H54 (cell line): ENCODE results near the gene VGLL1.

Experiments used
- DNase-seq: peaks from one replicate; pipeline ENCODE4 v3.0.0; 2011; ENCODE audit warnings: low spot score, mixed read lengths; ENCODE audit not compliant: insufficient read length
- FAIRE-seq: peaks from 3 replicates; lab custom pipeline; 2011; peaks lifted over from hg19 to GRCh38; lab: Jason Lieb, UNC
- POLR2A ChIP-seq: IDR thresholded peaks from 2 replicates; pipeline ENCODE4 v1.6.1; 2011; ENCODE audit warnings: low read depth, mild to moderate bottlenecking, low read length

Gene VGLL1, protein sequence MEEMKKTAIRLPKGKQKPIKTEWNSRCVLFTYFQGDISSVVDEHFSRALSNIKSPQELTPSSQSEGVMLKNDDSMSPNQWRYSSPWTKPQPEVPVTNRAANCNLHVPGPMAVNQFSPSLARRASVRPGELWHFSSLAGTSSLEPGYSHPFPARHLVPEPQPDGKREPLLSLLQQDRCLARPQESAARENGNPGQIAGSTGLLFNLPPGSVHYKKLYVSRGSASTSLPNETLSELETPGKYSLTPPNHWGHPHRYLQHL

DNA sequence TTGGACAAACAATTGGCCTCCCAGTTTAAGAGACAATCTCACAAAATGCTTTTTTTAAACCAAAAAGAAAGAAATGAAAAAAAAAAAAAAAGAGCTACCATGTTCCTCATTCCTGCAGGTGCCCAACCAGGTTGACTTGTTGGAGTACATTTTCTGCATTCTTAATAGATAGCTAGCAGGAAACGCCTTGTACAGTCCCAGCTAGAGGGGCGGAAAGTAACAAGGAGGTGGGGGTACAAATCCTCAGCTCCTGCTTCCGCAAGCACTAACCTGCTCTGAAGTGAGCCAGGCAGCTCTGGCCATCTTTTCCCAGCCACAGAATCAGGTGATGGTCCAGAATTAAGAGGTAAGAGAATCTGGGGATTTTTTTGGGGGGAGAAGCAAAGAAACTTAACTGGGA is at the start of gene VGLL1:
VGLL1 (plus strand) TSS at position 265 of the 400 bp plus-strand sequence. CDS start 3,806 bp downstream, outside the sequence.
- no peak for TF ChIP-seq POLR2A
- DNase-seq (no peak), FAIRE-seq (no peak)

- no peak for TF ChIP-seq POLR2A
- no peak for DNase-seq
- no peak for FAIRE-seq
These were observed 44.4 kb upstream of the VGLL1 start, which contains the start of gene BRS3 for GRCh38 chrX:136487647-136488046. TSS of gene BRS3 (plus strand) at chrX:136487947. CDS start at chrX:136488115, 168 bp downstream.

DNA sequence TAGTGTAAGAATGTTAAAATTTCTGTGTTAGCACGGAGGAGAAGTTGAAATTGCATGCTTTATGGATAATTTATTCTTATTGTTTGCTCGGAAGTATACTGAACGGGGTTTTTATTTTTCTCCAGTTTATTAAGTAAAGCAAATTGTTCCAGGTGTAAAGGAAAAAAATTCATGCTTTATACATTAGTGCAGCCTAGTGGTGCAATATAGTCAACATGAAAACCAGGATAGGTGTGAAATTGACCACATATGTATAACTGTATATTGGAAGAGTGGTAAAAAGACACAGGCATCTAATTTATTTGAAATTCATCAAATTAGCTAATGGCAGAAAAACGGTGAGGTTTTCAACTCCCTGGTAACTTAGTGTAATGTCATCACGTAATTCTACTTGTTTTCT is 43.3 kb upstream of the VGLL1 start:
- no peak for FAIRE-seq
- no peak for DNase-seq
- no peak for TF ChIP-seq POLR2A

DNA sequence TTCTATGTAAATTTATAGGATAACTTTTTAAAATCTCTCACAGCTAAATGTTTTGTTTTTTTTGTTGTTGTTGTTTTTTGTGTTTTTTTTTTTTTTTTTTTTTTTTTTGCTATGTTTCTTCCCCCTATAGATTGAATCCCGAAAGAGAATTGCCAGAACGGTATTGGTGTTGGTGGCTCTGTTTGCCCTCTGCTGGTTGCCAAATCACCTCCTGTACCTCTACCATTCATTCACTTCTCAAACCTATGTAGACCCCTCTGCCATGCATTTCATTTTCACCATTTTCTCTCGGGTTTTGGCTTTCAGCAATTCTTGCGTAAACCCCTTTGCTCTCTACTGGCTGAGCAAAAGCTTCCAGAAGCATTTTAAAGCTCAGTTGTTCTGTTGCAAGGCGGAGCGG is 40.2 kb upstream of the VGLL1 start:
- no peak for TF ChIP-seq POLR2A
- FAIRE-seq (no peak), DNase-seq (no peak)

GRCh38 chrX:136493011-136493410 is 39.0 kb upstream of the VGLL1 start:
- no peak for TF ChIP-seq POLR2A
- FAIRE-seq (no peak), DNase-seq (no peak)

DNA sequence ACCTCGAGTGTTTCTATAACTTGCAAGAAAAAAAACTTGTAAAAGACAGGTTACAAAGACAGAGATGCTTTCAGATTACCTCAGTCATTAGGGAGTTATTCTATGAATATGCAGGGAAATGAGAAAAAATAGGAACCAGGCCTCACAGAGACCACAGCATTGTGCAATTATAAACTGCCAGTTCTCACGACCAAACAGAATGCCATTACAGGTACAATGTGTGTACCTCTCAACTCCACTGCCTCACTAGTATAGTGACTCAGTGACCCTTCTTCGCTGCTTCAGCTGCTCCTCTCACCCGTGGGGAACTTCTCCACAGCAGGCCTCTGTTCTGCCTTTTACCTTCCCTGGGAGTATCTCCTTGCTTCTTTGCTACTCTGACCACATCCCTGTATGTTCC is 37.0 kb upstream of the VGLL1 start:
- FAIRE-seq (no peak), DNase-seq (no peak)
- no peak for TF ChIP-seq POLR2A

DNA sequence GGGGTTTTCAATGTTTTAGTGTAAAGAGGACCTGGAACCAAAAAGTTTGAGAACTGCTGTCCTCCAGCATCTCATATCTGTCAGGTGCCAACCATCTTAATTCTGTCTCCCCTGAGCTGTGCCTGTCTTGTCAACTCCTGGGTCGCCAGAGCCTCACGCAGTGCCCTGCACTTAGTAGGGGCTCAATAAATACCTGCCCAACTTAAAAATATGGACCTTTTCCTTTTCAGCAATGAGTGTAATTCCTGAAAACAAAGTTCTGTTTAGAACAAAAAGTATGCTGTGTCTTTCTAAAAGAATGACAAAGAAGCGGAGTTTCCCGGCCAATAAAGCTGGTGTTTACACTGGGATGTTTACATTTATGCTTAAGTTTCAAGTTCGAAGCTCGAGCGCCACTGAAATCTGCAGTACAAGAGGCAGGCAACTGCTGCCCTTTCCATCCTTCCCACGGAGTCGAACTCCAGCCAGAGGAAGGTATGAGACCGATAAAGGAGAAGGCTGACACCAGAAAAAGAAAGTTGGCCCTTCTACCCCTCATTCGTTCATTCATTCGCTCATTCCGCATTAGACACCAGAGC is 35.7 kb upstream of the VGLL1 start:
- no peak for FAIRE-seq
- no peak for TF ChIP-seq POLR2A
- no peak for DNase-seq

GRCh38 chrX:136496764-136497555 is 35.1 kb upstream of the VGLL1 start:
- FAIRE-seq (peak; percentile 50), DNase-seq (peak; percentile 61)
- peak; percentile 15; the same call in 1 of the 2 replicates for TF ChIP-seq POLR2A

DNA sequence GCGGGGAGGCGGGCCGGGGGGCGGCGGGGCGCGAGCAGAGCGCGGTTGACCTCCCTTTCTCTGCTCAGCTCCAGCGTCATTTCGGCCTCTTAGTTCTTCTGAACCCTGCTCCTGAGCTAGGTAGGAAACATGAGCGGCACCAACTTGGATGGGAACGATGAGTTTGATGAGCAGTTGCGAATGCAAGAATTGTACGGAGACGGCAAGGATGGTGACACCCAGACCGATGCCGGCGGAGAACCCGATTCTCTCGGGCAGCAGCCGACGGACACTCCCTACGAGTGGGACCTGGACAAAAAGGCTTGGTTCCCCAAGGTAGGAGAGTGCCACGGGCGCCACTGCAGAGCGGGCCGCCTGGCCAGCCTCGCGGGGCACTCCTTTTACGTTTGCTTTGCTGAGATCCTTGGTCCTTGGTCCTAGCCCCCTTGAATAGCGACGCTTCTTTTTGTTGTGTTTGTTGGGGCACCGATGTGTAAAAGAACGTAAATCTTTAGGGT is 34.4 kb upstream of the VGLL1 start, which contains the start of gene HTATSF1:
HTATSF1 (plus strand) TSS at position 37 of the 497 bp plus-strand sequence; CDS start at position 130, 93 bp downstream.
- TF ChIP-seq POLR2A = peak; percentile 51; the same call in 1 of the 2 replicates
- DNase-seq = no peak
- FAIRE-seq = no peak

GRCh38 chrX:136519069-136519468 is 12.9 kb upstream of the VGLL1 start:
- TF ChIP-seq POLR2A = no peak
- DNase-seq (no peak), FAIRE-seq (no peak)

- TF ChIP-seq POLR2A = no peak
These were observed 8.2 kb upstream of the VGLL1 start for GRCh38 chrX:136523770-136524169.

GRCh38 chrX:136525738-136526606 is 6.0 kb upstream of the VGLL1 start:
- DNase-seq (peak; percentile 41), FAIRE-seq (peak; percentile 84)
- no peak for TF ChIP-seq POLR2A

More at GRCh38 chrX:136523770-136524169, 8.2 kb upstream of the VGLL1 start:
- DNase-seq = no peak
- FAIRE-seq = no peak

DNA sequence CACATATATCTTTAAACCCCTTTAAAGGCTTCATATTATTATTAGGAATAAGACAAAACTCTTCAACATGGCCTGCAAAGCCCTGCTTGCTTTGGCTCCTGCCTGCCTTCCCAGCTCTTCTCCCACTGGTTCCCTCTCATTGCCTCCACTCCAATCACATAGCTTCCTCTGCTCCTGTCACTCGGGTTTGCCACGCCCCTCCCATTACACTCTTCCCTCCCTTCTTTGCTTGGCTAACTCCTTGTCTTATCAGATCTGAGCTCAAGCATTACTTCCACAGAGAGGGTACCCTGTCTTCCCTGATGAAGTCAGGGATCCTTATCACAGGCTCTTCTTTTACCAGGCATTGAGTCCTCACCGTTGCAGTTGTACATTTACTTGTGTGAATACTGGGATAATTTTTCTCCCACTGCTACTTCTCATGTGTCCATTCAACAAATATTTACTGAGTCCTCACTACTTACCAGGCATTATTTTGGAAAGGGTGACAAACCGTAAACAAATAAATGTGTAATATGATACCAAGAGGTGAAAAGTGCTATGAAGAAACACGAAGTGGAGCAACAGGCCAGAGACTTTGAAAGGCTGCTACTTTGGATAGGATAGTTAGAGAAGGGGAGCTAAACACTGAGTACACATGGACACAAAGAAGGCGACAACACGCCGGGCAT is 3.2 kb upstream of the VGLL1 start:
- no peak for TF ChIP-seq POLR2A
- DNase-seq (peak; percentile 7), FAIRE-seq (no peak)
